Mononuclear cell (primary cell): ENCODE measurements around the gene NR3C2. TPM values are rescaled to one million over a fixed set of nuclear protein-coding genes. Genes with fewer than 3 reads are reported as not detected.
"Not testable (repeated sequence)": the region's sequence is repeated elsewhere in the genome, so short reads cannot be mapped to it uniquely, and the experiment has no call there.

Experiments used
- H3K27me3 ChIP-seq: 2 replicates; pipeline ENCODE4 v1.6.0; 2011; ENCODE audit warnings: low read length, control low read depth; ENCODE audit not compliant: insufficient read depth
- H3K4me1 ChIP-seq: 2 replicates; pipeline ENCODE4 v1.5.1; 2011; ENCODE audit warnings: mild to moderate bottlenecking, low read length, control low read depth; ENCODE audit not compliant: insufficient read depth
- H3K4me3 ChIP-seq: 2 replicates; pipeline ENCODE4 v1.5.1; 2011; ENCODE audit warnings: mild to moderate bottlenecking, low read length, moderate library complexity
- H3K9me3 ChIP-seq: 2 replicates; pipeline ENCODE4 v1.5.1; 2011; ENCODE audit warnings: low read depth, mild to moderate bottlenecking, control low read depth, low read length
- total RNA-seq: library from RNA; depleted of rRNA; stranded (reverse); fragments of >200 nt; gene quantifications from one replicate; pipeline ENCODE4 v1.2.3, GENCODE V29; 2012

Gene NR3C2
- total RNA-seq, 1 donor = 29.1 TPM

- no peaks in the 10 kb centered on the region for H3K9me3 ChIP-seq
- H3K4me1 ChIP-seq = no peaks in the 10 kb centered on the region
- H3K27me3 ChIP-seq = no peaks in the 10 kb centered on the region
- H3K4me3 ChIP-seq = no peak overlapping the region
These were observed 112.5 kb downstream of the NR3C2 start for GRCh38 chr4:148329751-148330150.

GRCh38 chr4:148327683-148328082 is 114.5 kb downstream of the NR3C2 start:
- no peaks in the 10 kb centered on the region for H3K27me3 ChIP-seq
- H3K4me1 ChIP-seq = no peaks in the 10 kb centered on the region
- no peak overlapping the region for H3K4me3 ChIP-seq
- no peaks in the 10 kb centered on the region for H3K9me3 ChIP-seq

GRCh38 chr4:148323316-148323715 is 118.9 kb downstream of the NR3C2 start:
- H3K27me3 ChIP-seq, H3K4me1 ChIP-seq, H3K9me3 ChIP-seq, H3K4me3 ChIP-seq: not testable (repeated sequence)

- H3K27me3 ChIP-seq = no peaks in the 10 kb centered on the region
- H3K9me3 ChIP-seq = no peaks in the 10 kb centered on the region
- no peaks in the 10 kb centered on the region for H3K4me1 ChIP-seq
- no peak overlapping the region for H3K4me3 ChIP-seq
These were observed 127.2 kb downstream of the NR3C2 start for GRCh38 chr4:148315049-148315448.

GRCh38 chr4:148312956-148313490 is 129.2 kb downstream of the NR3C2 start:
- Histone ChIP-seq H3K9me3 (no peaks in the 10 kb centered on the region), H3K4me3 (no peak overlapping the region), H3K27me3 (no peaks in the 10 kb centered on the region), H3K4me1 (no peaks in the 10 kb centered on the region)

GRCh38 chr4:148311526-148311925 is 130.7 kb downstream of the NR3C2 start:
- Histone ChIP-seq H3K4me1 (no peaks in the 10 kb centered on the region), H3K9me3 (no peaks in the 10 kb centered on the region)

GRCh38 chr4:148310756-148311155 is 131.5 kb downstream of the NR3C2 start:
- H3K4me1 ChIP-seq = no peaks in the 10 kb centered on the region
- H3K4me3 ChIP-seq = no peak overlapping the region
- H3K9me3 ChIP-seq = no peaks in the 10 kb centered on the region
- no peaks in the 10 kb centered on the region for H3K27me3 ChIP-seq

More at GRCh38 chr4:148311526-148311925, 130.7 kb downstream of the NR3C2 start:
- no peak overlapping the region for H3K4me3 ChIP-seq
- no peaks in the 10 kb centered on the region for H3K27me3 ChIP-seq

- no peaks in the 10 kb centered on the region for H3K27me3 ChIP-seq
- no peak overlapping the region for H3K4me3 ChIP-seq
- H3K9me3 ChIP-seq = no peaks in the 10 kb centered on the region
- no peaks in the 10 kb centered on the region for H3K4me1 ChIP-seq
These were observed 136.5 kb downstream of the NR3C2 start for GRCh38 chr4:148305751-148306150.

- Histone ChIP-seq H3K4me3 (no peak overlapping the region), H3K27me3 (no peaks in the 10 kb centered on the region), H3K9me3 (no peaks in the 10 kb centered on the region), H3K4me1 (no peaks in the 10 kb centered on the region)
These were observed 139.8 kb downstream of the NR3C2 start for GRCh38 chr4:148302416-148302815.

GRCh38 chr4:148300877-148301276 is 141.3 kb downstream of the NR3C2 start:
- no peaks in the 10 kb centered on the region for H3K4me1 ChIP-seq
- no peaks in the 10 kb centered on the region for H3K27me3 ChIP-seq
- H3K9me3 ChIP-seq = no peaks in the 10 kb centered on the region
- H3K4me3 ChIP-seq = no peak overlapping the region

- no peaks in the 10 kb centered on the region for H3K9me3 ChIP-seq
- no peak overlapping the region for H3K4me3 ChIP-seq
- H3K4me1 ChIP-seq = no peaks in the 10 kb centered on the region
- no peaks in the 10 kb centered on the region for H3K27me3 ChIP-seq
These were observed 142.9 kb downstream of the NR3C2 start for GRCh38 chr4:148299337-148299736.

GRCh38 chr4:148296498-148296897 is 145.7 kb downstream of the NR3C2 start:
- H3K9me3 ChIP-seq = no peaks in the 10 kb centered on the region
- H3K4me1 ChIP-seq = no peaks in the 10 kb centered on the region
- no peak overlapping the region for H3K4me3 ChIP-seq
- no peaks in the 10 kb centered on the region for H3K27me3 ChIP-seq

GRCh38 chr4:148295642-148296041 is 146.6 kb downstream of the NR3C2 start:
- H3K27me3 ChIP-seq = no peaks in the 10 kb centered on the region
- H3K4me1 ChIP-seq = no peaks in the 10 kb centered on the region
- H3K4me3 ChIP-seq = no peak overlapping the region
- H3K9me3 ChIP-seq = no peaks in the 10 kb centered on the region

GRCh38 chr4:148293571-148293970 is 148.6 kb downstream of the NR3C2 start:
- Histone ChIP-seq H3K27me3 (no peaks in the 10 kb centered on the region), H3K9me3 (no peaks in the 10 kb centered on the region), H3K4me1 (no peaks in the 10 kb centered on the region), H3K4me3 (no peak overlapping the region)

- H3K9me3 ChIP-seq = no peaks in the 10 kb centered on the region
- H3K4me1 ChIP-seq = no peaks in the 10 kb centered on the region
- no peaks in the 10 kb centered on the region for H3K27me3 ChIP-seq
- no peak overlapping the region for H3K4me3 ChIP-seq
These were observed 149.5 kb downstream of the NR3C2 start for GRCh38 chr4:148292686-148293085.

GRCh38 chr4:148289740-148290139 is 152.5 kb downstream of the NR3C2 start:
- Histone ChIP-seq H3K27me3 (no peaks in the 10 kb centered on the region), H3K4me1 (no peaks in the 10 kb centered on the region), H3K4me3 (no peak overlapping the region), H3K9me3 (no peaks in the 10 kb centered on the region)
